Umbilical cord (tissue), 2 donors: ENCODE results near the gene SVOPL. TPM values are rescaled to one million over a fixed set of nuclear protein-coding genes. Genes with fewer than 3 reads are reported as not detected.
A peak's percentile ranks its signal among the peaks of the same experiment; 100 is the strongest.
"Not testable (repeated sequence)": the region's sequence is repeated elsewhere in the genome, so short reads cannot be mapped to it uniquely, and the experiment has no call there.

Experiments used
- DNase-seq: peaks from one replicate; pipeline ENCODE4 v3.0.0-alpha.2; 2015; ENCODE audit warnings: low spot score
- total RNA-seq: library from RNA; depleted of rRNA; stranded (reverse); fragments of >200 nt; gene quantifications from one replicate; pipeline ENCODE4 v1.2.3, GENCODE V29; 2014; ENCODE audit warnings: low replicate concordance; ENCODE audit not compliant: insufficient read depth

Gene SVOPL
- total RNA-seq, 1 donor from 2014 or later = 2.4 TPM

DNA sequence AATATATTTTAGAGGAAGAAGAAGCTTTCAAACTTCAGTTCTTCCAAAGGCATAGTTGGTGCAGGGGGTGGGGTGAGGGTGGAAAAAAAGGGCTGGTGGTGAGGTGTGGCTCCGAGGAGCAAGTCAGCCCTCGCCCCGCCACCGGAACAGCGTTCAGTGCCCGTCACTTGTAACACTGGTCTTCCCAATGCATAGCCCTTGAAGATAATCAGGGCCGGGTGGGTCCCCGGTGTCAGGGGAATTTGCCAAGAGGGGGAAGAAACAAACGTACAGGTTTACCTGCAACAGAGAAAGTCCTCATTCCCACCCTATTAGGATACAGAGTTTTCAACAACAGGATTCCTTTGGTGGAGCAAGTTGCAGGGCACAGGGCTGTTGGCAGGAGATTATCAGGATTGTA, 1.5 kb downstream of the SVOPL start:
- DNase-seq = no peak

DNA sequence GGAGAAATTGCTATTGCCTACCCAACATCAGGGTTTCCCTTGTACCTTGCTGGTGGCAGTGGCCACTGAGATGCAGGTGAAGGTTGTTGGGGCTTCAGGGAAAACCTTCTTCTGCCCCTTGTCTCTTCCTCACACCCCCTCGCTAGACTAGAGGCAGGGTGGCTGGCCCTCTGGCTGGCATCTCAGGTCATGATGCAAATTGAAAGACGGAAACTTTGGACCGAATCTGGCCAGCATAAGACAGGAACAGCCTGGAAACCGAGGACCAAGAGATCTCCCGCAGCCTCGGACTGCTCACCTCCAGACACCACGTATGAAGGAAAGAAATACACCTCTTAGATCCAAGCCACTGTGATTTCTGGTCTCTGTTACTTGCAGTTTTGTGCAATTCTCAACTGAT, 2.9 kb downstream of the SVOPL start:
- no peak for DNase-seq

DNA sequence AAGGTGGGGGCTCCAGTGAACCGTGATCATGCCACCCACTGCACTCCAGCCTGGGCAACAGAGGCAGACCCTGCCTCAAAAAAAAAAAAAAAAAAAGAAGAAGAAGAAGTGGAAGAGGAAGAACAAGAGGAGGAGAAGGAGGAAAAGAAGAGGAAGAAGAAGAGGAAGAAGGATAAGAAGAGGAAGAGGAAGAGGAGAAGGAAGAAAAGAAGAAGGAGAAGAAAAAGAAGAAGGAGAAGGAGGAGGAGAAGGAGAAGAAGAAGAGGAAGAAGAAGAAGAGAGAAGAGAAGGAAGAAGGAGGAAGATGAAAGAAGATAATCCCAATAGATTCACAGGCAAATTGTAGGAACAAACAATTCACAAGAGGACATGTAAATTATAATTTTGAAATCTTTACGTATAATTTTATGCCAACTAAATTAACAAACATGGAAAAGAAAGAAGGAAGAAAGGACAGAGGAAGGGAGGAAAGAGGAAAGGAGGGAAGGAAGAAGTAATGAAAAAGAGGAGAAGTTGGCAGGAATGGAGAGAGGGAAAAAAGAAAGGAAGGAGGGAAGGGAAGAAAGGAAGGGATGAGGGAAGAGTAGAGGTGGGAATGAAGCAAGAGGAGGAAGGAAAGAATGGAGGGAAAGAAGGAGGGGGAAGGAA, 3.5 kb downstream of the SVOPL start:
- no peak for DNase-seq

DNA sequence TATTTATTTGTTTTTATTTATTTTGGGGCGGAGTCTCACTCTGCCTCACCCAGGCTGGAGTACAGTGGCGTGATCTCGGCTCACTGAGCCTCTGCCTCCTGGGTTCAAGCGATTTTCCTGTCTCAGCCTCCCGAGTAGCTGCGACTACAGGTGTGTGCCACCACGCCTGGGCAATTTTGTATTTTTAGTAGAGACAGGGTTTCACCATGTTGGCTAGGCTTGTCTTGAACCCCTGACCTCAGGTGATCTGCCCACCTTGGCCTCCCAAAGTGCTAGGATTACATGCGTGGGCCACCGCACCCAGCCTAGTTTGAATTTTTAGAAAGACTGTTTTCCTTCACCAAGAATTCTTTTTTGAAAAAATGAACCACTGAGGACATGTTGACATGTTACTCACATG, 5.4 kb downstream of the SVOPL start:
- DNase-seq = not testable (repeated sequence)

DNA sequence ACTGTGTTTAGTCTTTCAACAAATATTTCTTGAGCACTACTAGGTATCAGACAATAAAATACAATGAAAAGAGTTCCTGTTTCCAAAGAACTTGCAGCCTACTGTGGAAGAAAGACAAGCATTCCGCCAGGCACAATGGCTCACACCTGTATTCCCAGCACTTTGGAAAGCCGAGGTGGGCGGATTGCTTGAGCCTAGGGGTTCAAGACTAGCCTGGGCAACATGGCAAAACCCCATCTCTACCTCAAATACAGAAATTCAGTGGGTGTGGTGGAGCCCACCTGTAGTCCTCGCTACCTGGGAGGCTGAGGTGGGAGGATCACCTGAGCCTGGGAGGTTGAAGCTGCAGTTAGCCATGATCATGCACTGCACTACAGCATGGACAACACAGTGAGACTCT, 6.1 kb downstream of the SVOPL start:
- DNase-seq = no peak

DNA sequence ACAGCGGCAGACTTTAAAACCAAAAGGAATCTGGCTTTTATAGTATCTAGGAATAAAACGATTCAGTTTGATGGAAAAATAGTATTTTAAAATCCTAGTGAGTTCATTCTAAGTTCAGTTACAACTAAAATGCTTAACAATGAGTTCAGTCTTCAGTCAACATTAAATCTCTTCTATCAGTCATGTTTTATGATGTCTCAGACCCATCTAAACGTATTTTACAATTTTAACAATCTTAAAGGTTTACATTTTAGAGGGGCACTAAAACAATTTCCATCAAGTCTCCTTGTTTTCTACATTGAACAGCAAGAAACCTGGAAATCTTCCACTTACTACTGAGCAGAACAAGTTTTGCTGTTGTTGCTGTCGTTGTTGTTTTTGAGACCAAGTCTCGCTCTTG, 10.0 kb downstream of the SVOPL start:
- peak; percentile 23 for DNase-seq

DNA sequence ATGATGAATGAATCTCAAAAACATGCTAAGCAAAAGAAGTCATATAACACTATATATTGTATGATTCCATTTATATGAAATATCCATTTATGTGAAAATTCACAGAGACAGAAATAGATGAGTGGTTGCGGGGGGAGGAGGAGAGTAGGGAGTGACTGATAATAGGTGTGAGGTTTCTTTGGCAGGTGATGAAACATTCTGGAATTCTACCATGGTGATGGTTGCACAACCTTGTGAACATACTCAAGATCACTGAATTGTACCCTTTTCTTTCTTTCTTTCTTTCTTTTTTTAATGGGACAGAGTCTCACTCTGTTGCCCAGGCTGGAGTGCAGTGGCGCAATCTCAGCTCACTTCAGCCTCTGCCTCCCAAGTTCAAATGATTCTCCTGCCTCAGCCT, 10.7 kb downstream of the SVOPL start:
- no peak for DNase-seq

DNA sequence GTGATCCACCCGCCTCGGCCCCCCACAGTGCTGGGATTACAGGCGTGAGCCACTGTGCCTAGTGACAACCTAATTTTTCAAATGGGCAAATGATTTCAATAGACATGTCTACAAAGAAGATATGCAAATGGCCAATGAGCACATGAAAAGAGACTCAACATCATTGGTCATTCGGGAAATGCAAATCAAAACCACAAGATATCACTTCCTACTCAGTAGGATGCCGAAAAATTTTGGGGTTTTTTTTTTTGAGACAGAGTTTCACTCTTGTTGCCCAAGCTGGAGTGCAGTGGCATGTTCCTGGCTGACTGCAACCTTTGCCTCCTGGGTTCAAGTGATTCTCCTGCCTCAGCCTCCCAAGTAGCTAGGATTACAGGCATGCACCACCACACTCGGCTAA, 13.1 kb downstream of the SVOPL start:
- not testable (repeated sequence) for DNase-seq

DNA sequence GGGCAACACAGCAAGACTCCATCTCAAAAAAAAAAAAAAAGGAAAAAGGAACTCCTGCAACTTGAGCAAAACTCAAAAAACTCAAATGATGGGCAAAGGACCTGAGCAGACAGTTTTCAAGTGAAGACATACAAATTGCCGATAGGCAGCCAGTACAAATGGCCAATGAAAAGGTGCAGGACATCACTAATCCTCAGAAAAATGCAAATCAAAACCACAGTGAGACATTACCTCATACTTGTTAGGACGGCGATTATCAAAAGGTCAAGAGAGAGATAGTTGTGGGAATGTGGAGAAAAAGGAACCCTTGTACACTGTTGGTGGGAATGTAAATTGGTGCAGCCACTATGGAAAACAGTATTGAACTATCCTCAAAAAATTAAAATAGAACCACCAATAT, 16.8 kb downstream of the SVOPL start:
- DNase-seq = no peak

DNA sequence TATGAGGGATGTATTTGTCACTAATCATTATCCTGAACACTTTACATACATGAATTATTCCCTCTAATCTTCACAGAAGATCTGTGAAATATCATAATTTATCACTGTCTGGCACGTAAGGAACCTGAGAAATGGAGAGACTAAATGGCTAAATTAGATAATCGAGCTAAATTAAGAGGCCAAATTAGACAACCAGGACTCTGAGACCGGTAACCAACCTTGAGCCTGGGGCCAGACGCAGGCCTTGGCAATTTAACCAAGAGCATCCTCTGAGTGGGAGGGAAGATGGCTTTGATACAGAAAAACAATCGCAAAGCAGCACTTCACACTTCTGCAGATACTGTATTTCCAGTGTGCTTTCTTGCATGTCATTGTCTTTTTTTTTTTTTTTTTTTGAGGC, 21.4 kb downstream of the SVOPL start:
- DNase-seq = no peak

DNA sequence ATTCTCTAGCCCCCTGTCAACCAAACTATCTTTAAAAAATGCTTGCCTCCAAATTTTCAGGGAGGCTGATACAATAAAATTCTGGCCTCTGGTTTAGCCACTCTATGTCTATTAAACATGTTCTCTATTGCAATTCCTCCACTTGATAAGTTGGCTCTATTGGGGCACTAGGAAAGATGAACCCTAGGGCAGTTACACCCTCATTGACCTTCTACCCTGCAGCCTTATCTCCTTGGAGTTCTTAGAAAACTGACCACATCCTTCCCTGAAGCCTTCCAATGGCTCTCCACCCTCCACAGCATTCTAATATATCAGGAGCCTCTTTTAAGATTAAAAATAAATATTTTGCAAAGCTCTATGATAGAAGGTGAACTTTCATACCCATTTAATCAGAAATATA, 30.6 kb downstream of the SVOPL start:
- DNase-seq = no peak

DNA sequence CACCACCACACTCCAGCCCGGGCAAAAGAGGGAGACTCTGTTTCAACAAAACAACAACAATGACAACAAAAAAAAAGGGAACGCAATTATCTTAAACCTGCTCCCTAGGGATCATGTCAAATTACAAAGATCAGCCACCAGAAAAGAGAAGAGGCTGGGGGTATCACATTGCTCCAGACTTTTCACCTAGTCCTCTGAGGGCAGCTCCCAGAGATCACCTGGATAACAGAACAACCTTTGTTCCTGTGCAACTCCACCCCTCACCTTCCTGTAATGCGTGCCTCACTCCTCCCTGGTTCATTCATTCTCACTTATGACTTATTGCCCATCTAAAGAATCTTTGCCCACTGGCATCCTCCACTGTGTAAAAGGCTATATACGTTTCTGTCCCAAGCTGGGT, 31.8 kb downstream of the SVOPL start:
- no peak for DNase-seq

DNA sequence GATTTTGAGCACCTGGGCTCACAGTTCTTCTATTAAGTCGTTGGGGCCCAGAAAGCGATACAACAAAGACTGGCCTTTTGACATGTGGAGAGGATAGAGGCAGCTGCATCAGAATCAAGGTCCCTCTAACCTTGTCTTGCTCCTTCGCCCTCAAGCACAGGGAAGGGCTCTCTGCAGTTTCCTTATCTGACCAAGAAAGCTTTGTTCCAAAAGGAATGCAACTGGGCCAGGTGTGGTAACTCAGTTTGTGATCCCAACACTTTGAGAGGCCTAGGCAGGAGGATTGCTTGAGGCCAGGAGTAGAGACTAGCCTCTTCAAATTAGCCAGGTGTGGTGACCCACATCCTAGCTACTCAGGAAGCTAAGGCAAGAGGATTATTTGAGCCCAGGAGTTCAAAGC, 32.2 kb downstream of the SVOPL start:
- DNase-seq = no peak

DNA sequence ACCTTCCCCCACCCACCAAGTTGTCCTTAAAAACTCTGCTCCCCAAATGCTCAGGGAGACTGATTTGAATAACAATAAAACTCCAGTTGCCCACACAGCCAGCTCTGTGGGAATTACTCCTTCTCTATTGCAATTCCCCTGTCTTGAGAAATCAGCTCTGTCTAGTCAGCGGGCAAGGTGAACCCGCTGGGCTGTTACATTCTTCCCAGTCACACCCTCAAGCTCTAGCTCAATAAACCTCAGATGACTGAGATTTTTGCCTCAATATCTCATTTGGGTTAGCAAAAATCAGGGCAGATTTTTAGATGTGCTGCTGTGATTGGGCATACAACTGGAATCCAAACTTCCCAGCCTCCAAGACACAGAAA, 32.9 kb downstream of the SVOPL start:
- DNase-seq = no peak

DNA sequence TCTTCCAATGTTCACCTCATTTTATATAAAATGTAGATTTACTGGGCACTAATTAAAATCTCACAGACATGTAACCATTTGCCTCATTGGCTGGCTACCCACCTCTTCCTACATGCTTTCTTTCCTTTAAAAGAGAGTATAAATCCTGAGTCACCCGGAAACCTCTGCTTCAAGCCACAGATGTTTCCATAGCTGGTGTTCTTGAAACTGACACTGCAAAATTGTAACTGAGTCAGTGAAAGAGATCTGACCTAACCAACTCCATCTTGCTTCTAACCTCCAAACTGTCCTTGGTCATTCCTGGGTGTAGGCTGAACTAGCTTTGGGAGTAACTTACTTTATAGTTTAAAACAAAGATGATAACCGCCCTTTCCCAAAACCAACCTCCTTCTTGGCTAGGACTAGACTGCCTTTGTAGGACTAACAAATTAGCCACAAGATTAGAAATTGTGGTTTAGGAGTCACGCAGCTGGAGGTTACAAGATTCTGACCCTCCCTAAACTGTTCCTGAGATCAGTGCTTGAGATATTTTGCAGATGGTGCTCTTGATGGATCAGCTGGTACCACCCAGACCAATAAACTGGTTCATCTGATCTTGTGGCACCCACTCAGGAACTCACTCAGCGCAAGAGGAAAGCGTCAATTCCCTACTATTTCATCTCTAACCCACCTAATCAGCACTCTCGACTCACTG, 33.5 kb downstream of the SVOPL start:
- no peak for DNase-seq

DNA sequence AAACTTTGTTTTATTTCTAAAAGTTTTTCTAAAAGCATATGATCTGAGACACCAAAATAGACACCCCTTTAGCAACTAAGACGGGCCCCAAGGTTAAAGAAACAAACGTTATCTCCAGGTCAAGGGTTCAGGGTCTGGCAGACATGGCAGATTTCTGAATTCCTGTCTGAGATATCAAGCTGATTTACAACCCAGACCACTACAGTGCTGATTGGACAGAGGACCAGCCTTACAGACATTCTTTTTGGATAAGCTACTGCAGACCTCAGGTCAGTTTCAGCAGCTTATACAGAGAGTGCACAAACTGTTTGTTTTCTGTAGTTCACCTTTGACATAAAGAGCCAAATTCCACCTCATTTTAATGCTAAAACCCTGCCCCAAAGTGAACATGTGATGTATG, 34.8 kb downstream of the SVOPL start:
- DNase-seq = peak; percentile 87

DNA sequence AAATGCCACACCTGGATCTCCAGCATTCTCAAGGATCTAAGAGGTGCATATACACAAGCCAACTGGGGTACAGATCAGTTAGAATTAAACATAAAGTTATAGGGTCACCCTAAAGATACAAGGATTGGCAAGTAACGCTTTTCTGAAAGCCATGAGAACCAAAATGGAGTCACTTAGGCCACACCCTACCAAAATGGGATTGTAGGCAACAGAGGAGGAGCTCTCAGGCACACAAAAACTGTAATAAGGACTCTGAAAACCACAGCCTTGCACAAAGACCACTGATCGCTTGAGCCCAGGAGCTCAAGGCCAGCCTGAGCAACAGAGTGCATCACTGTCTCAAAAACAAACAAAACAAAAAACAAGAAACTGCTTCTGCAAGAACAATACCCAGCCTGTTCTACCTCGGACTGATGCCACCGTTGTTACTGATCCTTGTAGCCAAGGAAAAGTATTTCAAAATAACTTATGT, 35.5 kb downstream of the SVOPL start:
- DNase-seq = peak; percentile 16

DNA sequence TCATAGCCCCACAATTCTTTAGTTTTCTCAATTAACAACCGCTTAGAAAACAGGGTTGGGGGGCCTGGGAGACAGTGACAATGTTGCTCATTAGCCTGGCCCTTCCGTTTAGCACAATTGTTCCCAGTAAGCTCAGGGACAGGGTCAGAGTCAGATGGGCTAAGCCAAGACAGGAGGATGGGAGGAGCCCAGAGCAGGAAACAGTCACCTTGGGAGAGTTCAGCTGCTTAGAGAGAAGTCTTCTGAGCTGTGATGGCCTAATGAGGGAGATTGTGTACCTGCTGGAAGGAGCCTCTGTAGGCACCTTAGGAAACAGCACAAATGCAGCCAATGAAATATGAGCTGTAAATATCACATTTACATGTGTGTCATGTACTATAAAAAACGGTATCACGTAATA, 35.9 kb downstream of the SVOPL start:
- no peak for DNase-seq

DNA sequence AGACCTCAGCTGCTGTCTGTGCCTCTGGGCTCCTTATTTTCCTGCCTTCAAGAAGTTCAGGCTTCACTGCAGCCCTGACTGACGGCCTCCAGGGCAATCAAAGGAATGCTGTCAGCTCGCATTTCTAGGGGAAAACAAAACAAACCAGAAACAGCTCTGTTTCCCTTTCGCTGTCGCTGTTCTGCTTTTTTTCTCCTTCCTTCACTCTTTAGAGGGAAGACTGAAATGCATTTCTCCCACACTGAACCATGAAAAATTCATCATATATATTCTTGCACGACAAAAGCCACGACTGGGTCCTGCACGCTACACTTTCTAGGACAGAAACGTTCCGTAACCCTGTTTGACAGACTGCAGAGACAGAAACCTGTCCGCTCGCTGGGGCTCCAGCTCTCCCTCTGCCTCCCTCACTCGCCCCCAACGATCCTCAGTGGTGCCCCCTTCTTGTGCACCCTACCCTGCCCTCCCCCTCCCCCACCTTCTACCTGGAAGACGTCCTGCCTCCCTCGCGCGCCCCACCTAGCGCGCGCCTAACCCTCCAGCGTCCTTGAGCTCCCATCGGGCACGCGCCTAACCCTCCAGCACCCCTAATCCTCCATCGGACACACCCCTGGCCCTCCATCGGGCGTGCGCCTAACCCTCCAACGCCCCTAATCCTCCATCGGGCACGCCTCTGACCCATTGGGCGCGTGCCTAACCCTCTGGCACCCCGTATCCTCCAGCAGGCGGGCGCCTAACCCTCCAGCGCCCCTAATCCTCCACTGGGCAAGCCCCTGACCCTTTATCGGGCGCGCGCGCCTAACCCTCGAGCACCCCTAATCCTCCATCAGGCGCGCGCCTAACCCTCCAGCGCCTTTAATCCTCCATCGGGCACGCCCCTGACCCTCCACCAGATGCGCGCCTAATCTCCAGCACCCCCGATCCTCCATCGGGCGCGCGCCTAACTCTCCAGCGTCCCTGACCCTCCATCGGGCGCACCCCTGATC, 37.1 kb downstream of the SVOPL start:
- peak; percentile 87 for DNase-seq

DNA sequence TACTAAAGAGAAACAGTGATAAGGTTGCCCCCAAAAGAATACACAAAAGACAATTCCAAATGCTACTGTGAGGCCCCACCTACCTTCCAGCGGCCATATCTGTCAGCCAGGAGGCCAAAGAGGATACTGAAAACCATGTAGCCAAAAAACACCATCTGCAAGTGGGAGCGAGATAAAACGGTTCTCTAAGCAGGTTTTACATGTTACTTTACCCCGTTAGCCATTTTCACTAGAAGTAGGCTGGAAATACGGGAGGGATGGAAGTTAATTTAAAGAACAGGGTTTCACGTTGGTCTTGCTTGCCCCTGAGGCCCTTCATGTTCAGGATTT, 38.2 kb downstream of the SVOPL start:
- DNase-seq = no peak

DNA sequence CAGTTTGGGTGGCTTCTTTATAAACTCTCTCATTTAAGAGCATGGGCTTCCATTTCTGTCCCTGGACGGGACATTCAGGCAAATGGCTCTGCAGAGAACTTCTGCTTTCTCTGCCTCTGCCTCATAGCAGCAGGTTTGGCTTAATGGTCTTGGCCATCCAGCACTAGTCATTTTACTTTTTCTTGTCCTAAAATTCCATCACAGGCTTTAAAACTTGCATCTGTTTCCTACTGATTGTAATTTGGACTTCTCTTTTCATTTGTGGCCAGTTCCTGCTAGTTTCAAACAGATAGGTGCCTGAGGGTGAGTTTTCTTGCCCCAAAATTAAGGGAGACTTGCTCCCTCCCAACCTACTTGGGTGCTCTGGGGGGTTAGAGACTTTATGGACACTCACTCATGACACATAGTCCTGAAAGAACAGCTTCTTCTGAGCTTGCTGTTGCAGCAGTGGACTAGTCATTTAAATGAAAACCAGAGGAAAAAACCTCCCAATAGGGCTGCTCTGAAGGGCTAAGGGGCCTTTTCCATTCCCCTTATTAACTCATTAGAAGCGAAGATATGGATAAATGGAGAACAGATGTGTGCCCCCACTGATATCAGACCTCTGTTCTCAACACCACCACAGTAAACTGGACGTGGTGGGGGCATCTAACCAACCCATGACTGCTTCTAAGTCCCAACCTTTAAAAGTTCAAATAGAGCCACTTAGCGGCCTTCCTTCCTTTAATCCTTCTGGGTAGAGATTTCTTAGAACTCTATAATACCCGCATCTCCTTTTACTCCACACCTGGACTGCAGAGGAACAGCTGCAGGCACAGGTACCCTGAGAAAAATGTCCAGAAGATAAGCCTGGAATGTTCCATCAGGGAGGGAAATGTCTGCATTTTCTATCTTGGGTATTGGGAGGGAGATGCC, 38.8 kb downstream of the SVOPL start:
- DNase-seq = no peak
